ENCODE measurements around the gene YEATS4. TPM values are rescaled to one million over a fixed set of nuclear protein-coding genes. Genes with fewer than 3 reads are reported as not detected.
A peak's percentile ranks its signal among the peaks of the same experiment; 100 is the strongest.

The YEATS4 gene
- total and polyA plus RNA-seq, 2 experiments from 2014 or later, result 16.2 to 58.2 TPM

GRCh38 chr12:69431591-69432222 lies 72.2 kb downstream of the YEATS4 start:
- DNase-seq (ENCODE audit: low spot score), result no peak
- Histone ChIP-seq H3K27ac (no peak overlapping the region), H3K9me2 (replicated peaks; ENCODE audit: insufficient read depth) (no peaks in the 10 kb centered on the region), H2AFZ (no peak overlapping the region), H3K27me3 (no peaks in the 10 kb centered on the region), H3K4me1 (ENCODE audit: insufficient read depth) (no peaks in the 10 kb centered on the region), H3K4me3 (no peak overlapping the region), H4K20me1 (ENCODE audit: insufficient read depth, poor library complexity, severe bottlenecking) (no peaks in the 10 kb centered on the region), H3K36me3 (replicated peaks; ENCODE audit: insufficient read depth, low read depth) (no peaks in the 10 kb centered on the region), H3K4me2 (no peak overlapping the region), H3K79me2 (no peaks in the 10 kb centered on the region), H3K9me3 (ENCODE audit: low read depth) (no peaks in the 10 kb centered on the region)
- TF ChIP-seq CTCF (IDR thresholded peaks at IDR 0.05; ENCODE audit: poor library complexity), result no peak
- TF ChIP-seq EZH2 (IDR thresholded peaks at IDR 0.05; ENCODE audit: borderline replicate concordance), result no peak
- TF ChIP-seq EZH2phosphoT487 (IDR thresholded peaks at IDR 0.05; ENCODE audit: low read depth, severe bottlenecking, unreplicated experiment), result no peak
- WGBS (ENCODE audit: low lambda C conversion rate, missing lambda C conversion rate), result 68% methylated on average over 8 of the region's 8 CpGs

DNA sequence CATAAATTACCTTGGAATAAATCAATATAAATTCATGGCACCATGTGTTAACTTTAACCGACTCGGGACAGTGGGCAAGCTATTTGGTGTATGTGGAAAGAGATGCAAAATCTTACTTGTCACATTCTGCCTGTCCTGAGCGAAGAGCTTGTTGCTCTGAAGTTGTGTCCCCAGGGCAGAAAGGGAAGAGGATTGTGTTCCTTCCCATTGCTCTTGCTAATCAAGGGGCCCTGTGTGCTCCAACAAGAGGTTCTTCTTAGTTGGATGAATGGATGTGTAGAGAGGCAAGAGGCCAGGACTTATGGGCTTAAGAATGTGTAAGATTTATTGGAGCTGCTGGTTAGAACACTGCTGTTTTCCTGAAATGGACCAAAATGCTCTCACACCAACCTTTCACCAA lies 74.1 kb downstream of the YEATS4 start:
- H3K36me3 ChIP-seq (replicated peaks; ENCODE audit: insufficient read depth, low read depth), result no peaks in the 10 kb centered on the region
- H3K79me2 ChIP-seq, result no peaks in the 10 kb centered on the region
- H2AFZ ChIP-seq, result no peak overlapping the region
- H3K27me3 ChIP-seq, result no peaks in the 10 kb centered on the region
- TF ChIP-seq CTCF (IDR thresholded peaks at IDR 0.05; ENCODE audit: poor library complexity), result no peak
- TF ChIP-seq EZH2phosphoT487 (IDR thresholded peaks at IDR 0.05; ENCODE audit: low read depth, severe bottlenecking, unreplicated experiment), result no peak
- TF ChIP-seq EZH2 (IDR thresholded peaks at IDR 0.05; ENCODE audit: borderline replicate concordance), result no peak
- H3K27ac ChIP-seq, result no peak overlapping the region
- WGBS (ENCODE audit: low lambda C conversion rate, missing lambda C conversion rate), result 92% methylated on average over 3 of the region's 3 CpGs
- H4K20me1 ChIP-seq (ENCODE audit: insufficient read depth, poor library complexity, severe bottlenecking), result no peaks in the 10 kb centered on the region
- H3K4me3 ChIP-seq, result no peak overlapping the region
- H3K9me3 ChIP-seq (ENCODE audit: low read depth), result no peaks in the 10 kb centered on the region
- no peak for DNase-seq (ENCODE audit: low spot score)
- no peaks in the 10 kb centered on the region for H3K4me1 ChIP-seq (ENCODE audit: insufficient read depth)
- H3K4me2 ChIP-seq, result no peak overlapping the region
- H3K9me2 ChIP-seq (replicated peaks; ENCODE audit: insufficient read depth), result no peaks in the 10 kb centered on the region

- no peaks in the 10 kb centered on the region for H3K79me2 ChIP-seq
- TF ChIP-seq EZH2phosphoT487 (IDR thresholded peaks at IDR 0.05; ENCODE audit: low read depth, severe bottlenecking, unreplicated experiment) (no peak), CTCF (IDR thresholded peaks at IDR 0.05; ENCODE audit: poor library complexity) (no peak), EZH2 (IDR thresholded peaks at IDR 0.05; ENCODE audit: borderline replicate concordance) (no peak)
Measured at GRCh38 chr12:69435644-69436043, 76.1 kb downstream of the YEATS4 start.

More at GRCh38 chr12:69435644-69436043, 76.1 kb downstream of the YEATS4 start:
- Histone ChIP-seq H3K4me1 (ENCODE audit: insufficient read depth) (peaks cover 5% of the 10 kb centered on the region), H3K4me2 (no peak overlapping the region), H3K27ac (no peak overlapping the region), H2AFZ (peak overlapping the region; percentile 28), H3K27me3 (no peaks in the 10 kb centered on the region), H3K9me3 (ENCODE audit: low read depth) (no peaks in the 10 kb centered on the region), H3K9me2 (replicated peaks; ENCODE audit: insufficient read depth) (no peaks in the 10 kb centered on the region), H4K20me1 (ENCODE audit: insufficient read depth, poor library complexity, severe bottlenecking) (no peaks in the 10 kb centered on the region), H3K36me3 (replicated peaks; ENCODE audit: insufficient read depth, low read depth) (no peaks in the 10 kb centered on the region), H3K4me3 (no peak overlapping the region)
- no peak for DNase-seq (ENCODE audit: low spot score)
- WGBS (ENCODE audit: low lambda C conversion rate, missing lambda C conversion rate), result 94% methylated on average over 1 of the region's 1 CpG
